Vagina (tissue), 2 donors: ENCODE data around the gene PLCL1.

Experiments used
- CTCF ChIP-seq, 3 experiments: fragments of 450-650 bp in 2 of 3; fragments of 200-600 bp in 1 of 3; sonication (generic) in 1 of 3; IDR thresholded peaks; one replicate each; pipeline ENCODE4 v1.5.1; 2017 to 2019; ENCODE audit warnings: antibody characterized with exemption in 3 of 3, mild to moderate bottlenecking in 2 of 3, moderate library complexity in 2 of 3
- POLR2AphosphoS5 ChIP-seq, 2 donors: sonication (generic); formaldehyde crosslinking; IDR thresholded peaks; one replicate each; pipeline ENCODE4 v1.9.0; 2017; ENCODE audit warnings: antibody characterized with exemption in 2 of 2, mild to moderate bottlenecking in 2 of 2, low read depth in 1 of 2; ENCODE audit not compliant: insufficient read depth in 1 of 2

GRCh38 chr2:198098918-198099317 is 294.5 kb downstream of the PLCL1 start:
- no peak for TF ChIP-seq CTCF (IDR thresholded peaks at IDR 0.05)
- TF ChIP-seq POLR2AphosphoS5 (IDR thresholded peaks at IDR 0.05; ENCODE audit: insufficient read depth in 1 of 2, low read depth in 1 of 2): no peak
